ENCODE data around the gene RRN3.
"Not testable (repeated sequence)": the region's sequence is repeated elsewhere in the genome, so short reads cannot be mapped to it uniquely, and the experiment has no call there.

Gene RRN3

GRCh38 chr16:15051387-15051951 is 42.6 kb downstream of the RRN3 start:
- no peak for DNase-seq (ENCODE audit: low read depth)

DNA sequence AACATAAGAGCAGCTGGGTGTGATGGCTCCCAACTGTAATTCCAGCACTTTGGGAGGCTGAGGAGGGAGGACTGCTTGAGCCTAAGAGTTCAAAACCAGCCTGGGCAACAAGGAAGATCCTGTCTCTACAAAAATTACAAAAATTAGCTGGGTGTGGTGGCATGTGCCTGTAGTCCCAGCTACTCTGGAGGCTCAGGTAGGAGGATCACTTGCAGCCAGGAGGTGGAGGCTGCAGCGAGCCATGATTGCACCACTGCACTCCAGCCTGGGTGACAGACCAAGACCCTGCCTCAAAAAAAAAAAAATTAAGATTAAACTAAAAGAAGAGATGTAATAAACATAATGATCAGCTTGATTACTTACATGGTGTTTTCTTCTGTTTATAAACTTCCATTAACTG is 43.6 kb downstream of the RRN3 start:
- DNase-seq (ENCODE audit: low read depth): not testable (repeated sequence)

DNA sequence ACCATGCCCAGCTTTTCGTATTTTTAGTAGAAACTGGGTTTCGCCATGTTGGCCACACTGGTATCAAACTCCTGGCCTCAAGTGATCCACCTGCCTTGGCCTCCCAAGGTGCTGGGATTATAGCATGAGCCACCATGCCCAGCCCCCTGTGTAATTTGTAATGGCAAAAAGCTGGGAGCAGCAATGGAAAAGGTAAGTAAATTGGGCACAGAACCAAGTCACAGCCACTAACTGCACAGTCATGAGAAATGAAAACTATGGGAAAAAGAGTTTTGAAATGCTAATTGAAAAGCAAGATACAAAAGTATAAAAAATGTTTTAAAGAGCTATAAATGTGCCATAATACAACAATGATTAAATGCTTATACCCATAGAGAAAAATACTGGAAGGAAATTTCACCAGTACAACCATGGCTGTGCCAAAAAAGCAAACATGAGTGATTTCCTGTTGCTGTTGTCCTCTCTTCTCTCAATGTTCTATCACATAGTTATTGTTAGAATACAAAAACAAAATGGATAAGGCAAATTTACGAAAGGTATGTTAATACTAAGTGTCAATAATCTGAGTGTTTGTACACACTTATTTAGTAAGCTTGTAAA is 44.4 kb downstream of the RRN3 start:
- no peak for DNase-seq (ENCODE audit: low read depth)

DNA sequence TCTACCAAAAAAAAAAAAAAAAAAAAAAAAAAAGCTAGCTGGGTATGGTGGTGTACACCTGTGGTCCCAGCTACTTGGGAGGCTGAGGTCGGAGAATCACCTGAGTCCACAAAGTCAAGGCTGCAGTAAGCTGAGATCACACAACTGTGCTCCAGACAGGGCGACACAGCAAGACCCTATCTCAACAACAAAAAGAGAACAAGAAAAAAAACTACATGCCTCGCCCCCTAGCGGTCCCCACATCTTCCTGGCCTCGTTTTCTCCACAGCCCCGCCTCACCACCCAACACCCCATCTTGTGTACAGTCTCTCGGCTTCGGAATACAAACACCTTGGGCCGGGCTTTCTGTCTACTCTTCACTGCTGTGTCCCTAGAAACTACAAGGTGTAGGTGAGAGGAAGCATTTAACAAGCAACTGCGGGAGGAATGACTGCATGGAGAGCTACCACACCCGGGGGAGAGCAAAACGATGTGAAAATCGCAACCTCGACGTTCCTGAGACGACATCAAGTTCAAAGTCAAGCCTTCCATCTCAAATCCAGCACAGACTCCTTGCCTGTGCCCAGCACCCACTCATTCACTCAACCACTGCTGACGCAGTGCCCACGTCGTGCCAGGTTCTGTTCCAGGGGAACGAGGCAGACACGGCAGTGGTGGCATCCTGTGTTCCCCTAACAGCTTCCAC is 47.2 kb downstream of the RRN3 start:
- no peak for DNase-seq (ENCODE audit: low read depth)

DNA sequence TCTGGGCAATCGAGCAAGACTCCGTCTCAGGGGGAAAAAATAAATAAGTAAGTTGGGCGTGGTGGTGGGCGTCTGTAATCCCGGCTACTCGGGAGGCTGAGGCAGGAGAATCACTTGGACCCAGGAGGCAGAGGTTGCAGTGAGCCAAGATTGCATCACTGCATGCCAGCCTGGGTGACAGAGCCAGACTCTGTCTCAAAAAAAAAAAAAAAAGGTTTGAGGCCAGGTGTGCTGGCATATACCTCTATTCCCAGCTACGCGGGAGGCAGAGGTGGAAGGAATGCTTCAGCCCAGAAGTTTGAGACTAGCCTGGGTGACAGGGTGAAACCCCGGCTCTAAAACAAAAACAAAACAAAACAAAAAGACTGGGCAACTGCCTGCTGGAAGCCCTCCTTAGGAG is 48.8 kb downstream of the RRN3 start:
- not testable (repeated sequence) for DNase-seq (ENCODE audit: low read depth)

- DNase-seq (ENCODE audit: low read depth): no peak
Measured at GRCh38 chr16:15044286-15044685, 49.8 kb downstream of the RRN3 start.

DNA sequence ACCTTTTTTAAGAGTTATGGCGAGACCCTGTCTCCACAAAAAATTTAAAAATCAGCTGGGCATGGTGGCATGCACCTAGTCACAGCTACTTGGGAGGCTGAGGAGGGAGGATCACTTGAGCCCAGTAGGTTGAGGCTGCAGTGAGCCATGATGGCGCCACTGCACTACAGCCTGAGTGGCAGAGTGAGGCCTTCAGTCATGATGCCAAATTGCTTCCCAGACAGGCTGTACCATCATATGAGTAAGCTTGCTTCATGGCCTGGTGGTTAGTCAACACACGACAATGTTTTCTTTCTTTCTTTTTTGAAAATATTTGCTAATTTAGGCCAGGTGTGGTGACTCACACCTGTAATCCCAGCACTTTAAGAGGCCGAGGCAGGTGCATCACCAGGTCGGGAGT is 50.7 kb downstream of the RRN3 start:
- no peak for DNase-seq (ENCODE audit: low read depth)

- DNase-seq (ENCODE audit: low read depth): no peak
Measured at GRCh38 chr16:15041271-15042004, 52.6 kb downstream of the RRN3 start.

- DNase-seq (ENCODE audit: low read depth): no peak
Measured at GRCh38 chr16:15038689-15039088, 55.4 kb downstream of the RRN3 start.

DNA sequence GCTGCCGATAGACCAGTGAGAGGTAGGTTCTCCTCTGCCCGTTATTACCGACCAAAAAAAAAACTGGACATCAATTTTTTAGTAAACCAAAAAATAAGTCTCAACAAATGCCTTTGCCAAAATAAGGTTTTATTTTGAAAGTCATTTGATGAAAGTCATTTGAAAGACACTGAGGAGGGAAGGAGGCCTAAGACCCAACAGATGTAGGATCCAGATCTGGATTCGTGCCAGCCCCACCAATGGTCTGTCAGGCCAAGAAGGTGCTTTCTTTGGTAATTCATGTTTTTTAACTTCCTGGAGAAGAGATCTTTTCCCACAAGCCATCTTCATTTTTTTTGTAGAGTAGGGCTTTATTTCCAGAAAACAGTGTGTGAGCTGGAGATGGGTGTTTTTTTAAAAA is 56.3 kb downstream of the RRN3 start:
- DNase-seq (ENCODE audit: low read depth): no peak

DNA sequence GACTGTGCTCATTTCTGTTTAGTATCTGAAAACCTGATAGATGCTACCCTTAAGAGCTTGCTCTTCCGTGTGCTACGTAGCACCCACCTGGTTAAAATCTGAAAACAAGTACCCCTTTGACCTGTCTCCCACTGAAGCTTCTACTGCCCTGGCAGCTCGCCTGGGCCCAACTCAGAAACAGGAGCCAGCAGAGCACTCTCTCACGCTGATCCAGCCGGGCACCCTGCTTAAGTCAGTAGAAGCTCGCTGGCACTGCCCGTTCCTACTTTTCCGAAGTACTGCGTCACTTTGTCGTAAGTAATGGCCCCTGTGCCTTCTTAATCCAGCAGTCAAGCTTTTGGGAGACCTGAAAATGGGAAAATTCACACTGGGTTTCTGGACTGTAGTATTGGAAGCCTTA is 57.1 kb downstream of the RRN3 start:
- no peak for DNase-seq (ENCODE audit: low read depth)

- no peak for DNase-seq (ENCODE audit: low read depth)
Measured at GRCh38 chr16:15035163-15035729, 58.8 kb downstream of the RRN3 start.

- no peak for DNase-seq (ENCODE audit: low read depth)
Measured at GRCh38 chr16:15034266-15035162, 59.6 kb downstream of the RRN3 start.

GRCh38 chr16:15033309-15033707 is 60.8 kb downstream of the RRN3 start:
- no peak for DNase-seq (ENCODE audit: low read depth)

DNA sequence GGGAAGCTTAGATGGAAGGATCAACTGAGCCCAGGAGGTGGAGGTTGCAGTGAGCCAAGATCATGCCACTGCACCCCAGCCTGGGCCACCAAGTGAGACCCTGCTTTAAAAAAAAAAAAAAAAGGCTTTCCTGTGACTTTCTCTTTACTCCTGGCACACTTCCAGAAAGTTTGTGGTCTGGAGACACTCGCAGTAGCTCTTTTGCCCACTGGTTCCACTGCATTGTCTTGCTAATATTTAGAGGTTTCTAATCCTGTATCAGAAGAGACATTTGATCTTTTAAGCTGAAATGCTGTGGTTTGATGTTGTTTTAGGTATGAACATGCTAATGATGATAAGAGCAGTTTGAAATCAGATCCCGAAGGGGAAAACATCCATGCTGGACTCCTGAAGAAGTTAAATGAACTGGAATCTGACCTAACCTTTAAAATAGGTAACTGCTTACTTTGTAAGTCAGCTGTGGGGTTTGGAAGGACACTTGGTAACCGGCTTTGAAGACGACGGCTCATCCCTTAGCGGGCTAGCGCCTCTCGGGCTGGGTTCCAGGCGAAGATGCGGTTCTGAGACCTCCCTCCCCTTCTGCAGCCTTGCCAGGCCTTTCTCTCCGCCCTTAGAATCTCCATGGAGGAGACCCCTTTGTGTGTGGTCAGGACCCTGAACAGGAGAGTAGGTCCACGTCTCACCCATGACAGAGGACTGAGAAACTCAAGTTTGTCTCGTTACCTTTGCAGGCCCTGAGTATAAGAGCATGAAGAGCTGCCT is 61.3 kb downstream of the RRN3 start:
- DNase-seq (ENCODE audit: low read depth): no peak

- no peak for DNase-seq (ENCODE audit: low read depth)
Measured at GRCh38 chr16:15031586-15031985, 62.5 kb downstream of the RRN3 start.

DNA sequence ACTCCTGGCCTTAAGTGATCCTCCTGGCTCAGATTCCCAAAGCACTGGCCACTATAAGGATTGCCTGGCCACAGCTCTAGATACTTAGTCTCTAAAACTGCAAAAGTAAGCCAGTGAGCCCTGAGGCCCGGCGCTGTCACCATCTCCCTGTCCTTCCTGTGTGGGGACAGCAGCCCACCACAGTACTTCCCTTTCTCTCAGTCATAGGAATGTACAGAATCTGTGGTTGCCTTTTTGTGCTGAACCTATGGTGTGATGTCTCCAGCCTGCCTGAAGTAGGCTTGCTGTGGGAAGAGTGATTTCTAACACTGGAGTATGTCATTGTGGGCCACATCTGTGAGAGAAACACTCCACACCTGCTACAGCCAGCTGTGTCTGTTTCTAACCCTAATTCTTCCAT is 62.9 kb downstream of the RRN3 start:
- DNase-seq (ENCODE audit: low read depth): no peak

- not testable (repeated sequence) for DNase-seq (ENCODE audit: low read depth)
Measured at GRCh38 chr16:15029749-15030148, 64.3 kb downstream of the RRN3 start.

DNA sequence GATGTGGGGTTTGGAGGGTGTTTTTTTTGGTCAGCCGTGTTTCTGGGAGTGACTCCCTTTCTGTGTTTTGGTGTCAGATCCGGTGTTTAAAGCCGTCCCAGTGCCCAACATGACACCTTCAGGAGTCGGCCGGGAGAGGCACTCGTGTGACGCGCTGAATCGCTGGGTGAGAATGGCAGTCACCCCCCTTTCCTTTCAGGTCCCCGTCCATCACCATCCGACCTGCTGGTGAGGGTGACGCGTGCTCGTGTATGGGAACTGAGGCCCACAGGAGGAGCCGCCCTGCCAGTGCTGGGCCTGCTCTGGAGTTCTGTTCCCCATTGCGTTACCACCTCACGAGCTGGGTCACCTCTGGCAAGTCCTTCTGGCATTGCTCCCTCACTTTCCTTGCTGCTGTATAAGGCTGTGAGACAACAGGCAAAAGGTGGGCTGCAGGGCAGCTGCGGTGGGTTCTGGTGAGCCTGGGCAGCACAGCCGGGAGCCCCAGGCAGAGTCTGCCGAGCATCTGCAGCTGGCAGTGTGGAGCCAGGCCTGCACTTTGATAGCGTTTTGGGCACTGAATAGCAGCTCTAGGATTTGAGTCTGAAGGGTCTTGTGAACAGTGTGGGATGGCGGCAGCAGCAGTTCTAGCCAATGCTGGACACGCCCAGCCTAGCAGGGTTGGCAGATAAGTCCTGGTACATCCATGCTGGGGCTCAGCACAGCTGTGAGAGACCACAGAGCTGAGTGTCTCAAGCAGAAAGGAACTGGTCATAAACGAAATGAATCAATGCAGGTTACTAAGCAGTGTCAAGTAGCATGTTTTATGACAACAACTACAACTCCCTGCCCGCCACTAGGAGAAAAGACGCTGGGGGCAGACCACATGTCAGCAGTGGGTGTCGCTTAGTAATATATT is 65.0 kb downstream of the RRN3 start:
- not testable (repeated sequence) for DNase-seq (ENCODE audit: low read depth)

DNA sequence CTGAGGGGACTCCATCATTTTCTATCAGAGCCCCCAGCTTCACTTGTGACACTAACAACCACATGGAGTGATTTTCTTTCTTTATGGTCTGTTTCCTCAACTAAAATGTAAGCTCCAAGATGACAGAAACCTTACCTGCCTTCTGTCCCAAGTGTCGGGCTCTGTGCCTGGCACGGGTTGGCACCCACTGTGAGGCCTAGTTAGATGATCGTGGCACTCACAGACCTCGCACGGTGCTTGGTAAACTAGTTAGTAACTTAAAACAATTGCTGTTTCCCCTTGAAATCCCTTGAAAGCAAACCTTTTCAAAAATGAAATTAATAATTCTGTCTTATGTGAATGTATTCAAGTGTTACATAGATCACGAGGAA is 65.7 kb downstream of the RRN3 start:
- not testable (repeated sequence) for DNase-seq (ENCODE audit: low read depth)

Measured in stimulated activated CD8-positive, alpha-beta memory T cell treated with anti-CD3 and anti-CD28 coated beads, Interleukin-7, amount 100 ng/mL, for 24 hours (primary cell).